HG03025 (cell line): Measurements from ENCODE around the gene ZNF200.

Source experiments
- ATAC-seq: cut with Tn5 transposase; IDR thresholded peaks from one replicate; pipeline ENCODE4 v1.9.1; 2021; ENCODE audit warnings: mild to moderate bottlenecking, moderate library complexity; ENCODE audit not compliant: unreplicated experiment, low FRiP score

ZNF200 gene

GRCh38 chr16:3254309-3254708 is 19.4 kb upstream of the ZNF200 start:
- ATAC-seq = no peak

GRCh38 chr16:3252967-3253366 is 18.0 kb upstream of the ZNF200 start:
- no peak for ATAC-seq

GRCh38 chr16:3249451-3249850 is 14.5 kb upstream of the ZNF200 start:
- no peak for ATAC-seq

- no peak for ATAC-seq
Observed at GRCh38 chr16:3249020-3249419, 14.1 kb upstream of the ZNF200 start.

GRCh38 chr16:3248596-3248995 is 13.6 kb upstream of the ZNF200 start:
- ATAC-seq = no peak

GRCh38 chr16:3246876-3247275 is 11.9 kb upstream of the ZNF200 start:
- no peak for ATAC-seq

GRCh38 chr16:3246002-3246401 is 11.0 kb upstream of the ZNF200 start:
- no peak for ATAC-seq

- ATAC-seq = no peak
Observed at GRCh38 chr16:3243882-3244281, 8.9 kb upstream of the ZNF200 start.

GRCh38 chr16:3242709-3243108 is 7.8 kb upstream of the ZNF200 start:
- no peak for ATAC-seq

GRCh38 chr16:3241761-3242160 is 6.8 kb upstream of the ZNF200 start:
- no peak for ATAC-seq

GRCh38 chr16:3235856-3236669 is 1.1 kb upstream of the ZNF200 start:
- no peak for ATAC-seq

- no peak for ATAC-seq
Observed at GRCh38 chr16:3234543-3234856, 458 bp downstream of the ZNF200 start.

- no peak for ATAC-seq
Observed at GRCh38 chr16:3223913-3224515, 10.9 kb downstream of the ZNF200 start.

- ATAC-seq = no peak
Observed at GRCh38 chr16:3220839-3221238, 14.1 kb downstream of the ZNF200 start.

- ATAC-seq = no peak
Observed at GRCh38 chr16:3216263-3216640, 18.7 kb downstream of the ZNF200 start.

GRCh38 chr16:3215601-3216262 is 19.2 kb downstream of the ZNF200 start:
- no peak for ATAC-seq

GRCh38 chr16:3214904-3215600 is 19.9 kb downstream of the ZNF200 start:
- no peak for ATAC-seq

- ATAC-seq = no peak
Observed at GRCh38 chr16:3212567-3212966, 22.4 kb downstream of the ZNF200 start.

GRCh38 chr16:3212006-3212405 is 23.0 kb downstream of the ZNF200 start:
- no peak for ATAC-seq

GRCh38 chr16:3207086-3207953 is 27.6 kb downstream of the ZNF200 start:
- ATAC-seq = no peak
